ENCODE measurements around the gene CCDC89.

GRCh38 chr11:85672105-85672902, 13.7 kb downstream of the CCDC89 start:
- TF ChIP-seq CTCF (IDR thresholded peaks at IDR 0.05), result no peak
- TF ChIP-seq POLR2AphosphoS5 (IDR thresholded peaks at IDR 0.05), result no peak

All from sigmoid colon (tissue), 4 donors.